ENCODE results near the gene DNMT3A. TPM values are rescaled to one million over a fixed set of nuclear protein-coding genes. Genes with fewer than 3 reads are reported as not detected.

Gene DNMT3A
- total RNA-seq, 4 donors from 2014 or later, result 5.9 to 14.1 (median 8.0) TPM

- Histone ChIP-seq H3K4me1 (peaks cover 64 to 74% of the 10 kb centered on the region in 2 donors), H3K36me3 (no peaks in the 10 kb centered on the region), H3K4me3 (no peak overlapping the region), H3K27me3 (no peaks in the 10 kb centered on the region), H3K9me3 (no peaks in the 10 kb centered on the region), H3K27ac (peak overlapping the region; percentile 84 to 98 (median 96))
- intact Hi-C loops (cut with DNase I; ENCODE audit: low total_unique reads), result loop anchor here (2.0 kb wide), 1 partner anchor 34 kb away; no protein-coding TSS in a partner anchor
- TF ChIP-seq POLR2A (IDR thresholded peaks at IDR 0.05), result no peak
- no peak for TF ChIP-seq CTCF (IDR thresholded peaks at IDR 0.05 in 4 of 5, conservative IDR thresholded peaks at IDR 0.05 in 1 of 5)
- DNase-seq (no peak), ATAC-seq (no peak)
- in situ Hi-C loops (cut with MboI; ENCODE audit: low sequenced_read_pairs in 4 of 4), result no loop called here
These were observed 3.3 kb downstream of the DNMT3A start for GRCh38 chr2:25338401-25338800.

- intact Hi-C loops (cut with DNase I; ENCODE audit: low total_unique reads), result loop anchor here (2.0 kb wide), 1 partner anchor 33 kb away; no protein-coding TSS in a partner anchor
- H3K27ac ChIP-seq, result peak overlapping the region; percentile 84 to 98 (median 96)
- peaks cover 69 to 79% of the 10 kb centered on the region in 2 donors for H3K4me1 ChIP-seq
These were observed 3.8 kb downstream of the DNMT3A start for GRCh38 chr2:25337891-25338290.

GRCh38 chr2:25337276-25337675 lies 4.4 kb downstream of the DNMT3A start:
- Histone ChIP-seq H3K27ac (peak overlapping the region; percentile 84 to 98 (median 96)), H3K4me3 (no peak overlapping the region), H3K9me3 (no peaks in the 10 kb centered on the region), H3K36me3 (no peaks in the 10 kb centered on the region), H3K4me1 (peaks cover 75 to 81% of the 10 kb centered on the region in 2 donors), H3K27me3 (no peaks in the 10 kb centered on the region)
- no peak for ATAC-seq
- DNase-seq, result no peak
- in situ Hi-C loops (cut with MboI; ENCODE audit: low sequenced_read_pairs in 4 of 4), result no loop called here
- TF ChIP-seq CTCF (IDR thresholded peaks at IDR 0.05 in 4 of 5, conservative IDR thresholded peaks at IDR 0.05 in 1 of 5), result no peak
- no peak for TF ChIP-seq POLR2A (IDR thresholded peaks at IDR 0.05)
- intact Hi-C loops (cut with DNase I; ENCODE audit: low total_unique reads), result no loop called here

More at GRCh38 chr2:25337891-25338290, 3.8 kb downstream of the DNMT3A start:
- H3K4me3 ChIP-seq, result no peak overlapping the region
- in situ Hi-C loops (cut with MboI; ENCODE audit: low sequenced_read_pairs in 4 of 4), result no loop called here
- H3K9me3 ChIP-seq, result no peaks in the 10 kb centered on the region
- no peak for DNase-seq
- ATAC-seq, result no peak
- no peak for TF ChIP-seq POLR2A (IDR thresholded peaks at IDR 0.05)
- no peak for TF ChIP-seq CTCF (IDR thresholded peaks at IDR 0.05 in 4 of 5, conservative IDR thresholded peaks at IDR 0.05 in 1 of 5)
- no peaks in the 10 kb centered on the region for H3K36me3 ChIP-seq
- no peaks in the 10 kb centered on the region for H3K27me3 ChIP-seq

GRCh38 chr2:25336383-25336841 lies 5.3 kb downstream of the DNMT3A start:
- Histone ChIP-seq H3K4me3 (no peak overlapping the region), H3K27me3 (no peaks in the 10 kb centered on the region), H3K4me1 (peaks cover 83 to 90% of the 10 kb centered on the region in 2 donors), H3K9me3 (no peaks in the 10 kb centered on the region), H3K36me3 (no peaks in the 10 kb centered on the region), H3K27ac (peak overlapping the region; percentile 70 to 98 (median 85))
- in situ Hi-C loops (cut with MboI; ENCODE audit: low sequenced_read_pairs in 4 of 4), result no loop called here
- TF ChIP-seq CTCF (IDR thresholded peaks at IDR 0.05 in 4 of 5, conservative IDR thresholded peaks at IDR 0.05 in 1 of 5) (no peak), POLR2A (IDR thresholded peaks at IDR 0.05) (no peak)
- no peak for DNase-seq
- intact Hi-C loops (cut with DNase I; ENCODE audit: low total_unique reads), result no loop called here
- ATAC-seq, result no peak

- in situ Hi-C loops (cut with MboI; ENCODE audit: low sequenced_read_pairs in 4 of 4), result no loop called here
- intact Hi-C loops (cut with DNase I; ENCODE audit: low total_unique reads), result loop anchor here (2.0 kb wide), 1 partner anchor 19 kb away; no protein-coding TSS in a partner anchor
- H3K4me1 ChIP-seq, result peaks cover 84 to 91% of the 10 kb centered on the region in 2 donors
These were observed 5.8 kb downstream of the DNMT3A start for GRCh38 chr2:25335971-25336370.

More at GRCh38 chr2:25335971-25336370, 5.8 kb downstream of the DNMT3A start:
- no peak for TF ChIP-seq POLR2A (IDR thresholded peaks at IDR 0.05)
- TF ChIP-seq CTCF (IDR thresholded peaks at IDR 0.05 in 4 of 5, conservative IDR thresholded peaks at IDR 0.05 in 1 of 5), result no peak
- Histone ChIP-seq H3K4me3 (no peak overlapping the region), H3K36me3 (no peaks in the 10 kb centered on the region), H3K27me3 (no peaks in the 10 kb centered on the region), H3K9me3 (no peaks in the 10 kb centered on the region), H3K27ac (peak overlapping the region; percentile 70 to 98 (median 85))
- ATAC-seq (no peak), DNase-seq (no peak)
